Measurements from ENCODE around the gene FMN2.
A peak's percentile ranks its signal among the peaks of the same experiment; 100 is the strongest.

Gene FMN2

DNA sequence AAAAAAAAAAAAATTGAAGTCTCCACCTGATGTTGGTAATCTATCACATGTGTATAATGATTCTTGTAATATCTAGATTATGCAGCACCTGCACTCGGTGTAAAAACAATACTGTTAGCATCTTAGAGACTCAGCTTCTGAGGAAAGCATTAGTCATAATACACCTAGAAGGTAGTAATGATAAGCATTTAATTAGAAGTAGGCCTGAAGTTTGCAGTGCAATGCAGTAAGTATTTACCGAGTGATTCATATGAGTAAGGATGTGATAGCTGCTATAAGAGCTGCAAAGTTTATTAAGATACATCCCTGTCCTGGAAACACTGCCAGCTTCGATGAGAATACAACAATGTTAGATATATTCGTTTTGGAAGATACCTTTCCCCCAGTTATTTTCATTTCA lies 323.8 kb downstream of the FMN2 start:
- H3K18ac ChIP-seq (ENCODE audit: low read length): no peak overlapping the region
- no peaks in the 10 kb centered on the region for H3K27me3 ChIP-seq (ENCODE audit: insufficient read depth, low read length)
- no peaks in the 10 kb centered on the region for H3K4me1 ChIP-seq (ENCODE audit: control insufficient read depth in 1 of 2, insufficient read depth in 2 of 2, low read length in 2 of 2)
- no peak overlapping the region for H2BK5ac ChIP-seq (ENCODE audit: low read depth, low read length, poor library complexity)
- no peak overlapping the region for H3K23ac ChIP-seq (ENCODE audit: low read length)
- H3K4me2 ChIP-seq (ENCODE audit: low read length): no peak overlapping the region
- no peak overlapping the region for H2AK5ac ChIP-seq (ENCODE audit: low read length)
- H4K91ac ChIP-seq (ENCODE audit: low read depth, low read length): no peak overlapping the region
- H2AFZ ChIP-seq (ENCODE audit: insufficient read depth, low read length, poor library complexity): no peak overlapping the region
- no peak overlapping the region for H2BK12ac ChIP-seq (ENCODE audit: low read length)
- H3K4me3 ChIP-seq (ENCODE audit: low read depth, low read length): no peak overlapping the region
- no CpG with 5 or more reads among the region's 4 CpGs for WGBS (ENCODE audit: extremely low coverage, insufficient coverage, insufficient read length)
- H3K79me1 ChIP-seq (ENCODE audit: low read length): no peaks in the 10 kb centered on the region
- no peaks in the 10 kb centered on the region for H3K79me2 ChIP-seq (ENCODE audit: control insufficient read depth, insufficient read depth, low read length, poor library complexity)
- H3K4ac ChIP-seq (ENCODE audit: low read depth, low read length): no peak overlapping the region
- no peak overlapping the region for H3K9ac ChIP-seq (ENCODE audit: low read length)
- no peaks in the 10 kb centered on the region for H3K9me3 ChIP-seq (ENCODE audit: insufficient read depth, low read depth, low read length)
- H4K12ac ChIP-seq (ENCODE audit: low read depth, low read length): no peak overlapping the region
- no peaks in the 10 kb centered on the region for H3K36me3 ChIP-seq (ENCODE audit: control insufficient read depth in 1 of 2, insufficient read depth in 2 of 2, low read length in 2 of 2)
- H2BK120ac ChIP-seq (ENCODE audit: insufficient read depth, low read length, poor library complexity): no peak overlapping the region
- peak in 1 of 2 donors; percentile 8 for DNase-seq
- H3K14ac ChIP-seq (ENCODE audit: low read length): no peak overlapping the region
- H4K8ac ChIP-seq (ENCODE audit: low read depth, low read length): no peak overlapping the region
- H3K27ac ChIP-seq (ENCODE audit: low read depth, low read length): no peak overlapping the region

DNA sequence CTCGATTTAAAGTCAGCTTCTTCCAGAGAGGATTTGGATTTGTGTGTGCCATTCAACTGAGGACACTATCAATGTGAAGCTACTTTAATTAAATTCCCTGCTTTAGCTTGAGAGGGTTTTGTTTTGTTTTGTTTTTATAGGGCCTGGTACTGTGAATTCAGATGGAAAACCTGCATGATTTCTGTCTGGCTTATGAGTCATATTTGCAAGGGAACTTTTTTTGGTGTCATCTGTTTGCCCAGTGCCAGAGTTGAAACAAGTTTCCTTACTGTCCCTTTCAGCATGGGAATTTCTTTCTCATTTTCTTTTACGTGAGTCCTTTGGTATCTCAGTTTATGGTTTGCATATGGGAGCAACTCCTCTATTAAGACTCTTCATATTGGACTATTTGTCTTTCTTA lies 325.6 kb downstream of the FMN2 start:
- Histone ChIP-seq H4K12ac (ENCODE audit: low read depth, low read length) (no peak overlapping the region), H3K79me1 (ENCODE audit: low read length) (no peaks in the 10 kb centered on the region), H3K36me3 (ENCODE audit: control insufficient read depth in 1 of 2, insufficient read depth in 2 of 2, low read length in 2 of 2) (no peaks in the 10 kb centered on the region), H3K27me3 (ENCODE audit: insufficient read depth, low read length) (no peaks in the 10 kb centered on the region), H3K4me3 (ENCODE audit: low read depth, low read length) (no peak overlapping the region), H3K23ac (ENCODE audit: low read length) (no peak overlapping the region), H3K14ac (ENCODE audit: low read length) (no peak overlapping the region), H2BK12ac (ENCODE audit: low read length) (no peak overlapping the region), H3K9me3 (ENCODE audit: insufficient read depth, low read depth, low read length) (peaks cover 2% of the 10 kb centered on the region), H3K9ac (ENCODE audit: low read length) (no peak overlapping the region), H3K18ac (ENCODE audit: low read length) (no peak overlapping the region), H3K4me2 (ENCODE audit: low read length) (no peak overlapping the region), H3K4me1 (ENCODE audit: control insufficient read depth in 1 of 2, insufficient read depth in 2 of 2, low read length in 2 of 2) (no peaks in the 10 kb centered on the region), H2BK5ac (ENCODE audit: low read depth, low read length, poor library complexity) (no peak overlapping the region), H2BK120ac (ENCODE audit: insufficient read depth, low read length, poor library complexity) (no peak overlapping the region), H4K91ac (ENCODE audit: low read depth, low read length) (no peak overlapping the region), H2AK5ac (ENCODE audit: low read length) (no peak overlapping the region), H3K27ac (ENCODE audit: low read depth, low read length) (no peak overlapping the region), H3K4ac (ENCODE audit: low read depth, low read length) (no peak overlapping the region), H3K79me2 (ENCODE audit: control insufficient read depth, insufficient read depth, low read length, poor library complexity) (no peaks in the 10 kb centered on the region), H2AFZ (ENCODE audit: insufficient read depth, low read length, poor library complexity) (no peak overlapping the region), H4K8ac (ENCODE audit: low read depth, low read length) (no peak overlapping the region)
- no CpG with 5 or more reads among the region's 2 CpGs for WGBS (ENCODE audit: extremely low coverage, insufficient coverage, insufficient read length)
- DNase-seq: no peak

DNA sequence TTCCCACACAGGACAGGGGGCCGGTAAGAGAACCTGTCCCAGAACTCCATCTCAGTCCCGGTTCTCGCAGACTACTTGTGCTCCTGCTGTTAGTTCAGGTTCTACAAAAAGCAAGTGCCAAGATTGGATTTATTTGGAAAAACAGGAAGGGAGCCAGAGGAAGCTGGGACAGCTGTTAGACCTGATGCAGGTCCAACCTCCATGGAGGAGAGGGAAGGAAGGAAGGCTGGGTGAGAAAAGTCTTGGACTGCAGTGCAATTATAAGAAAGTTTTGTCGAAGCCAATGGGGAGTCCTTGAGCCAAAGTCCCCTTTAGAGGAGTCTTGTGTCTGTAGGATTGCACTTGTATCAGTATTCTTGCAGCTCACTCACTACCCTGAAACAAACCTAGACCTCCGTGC lies 329.1 kb downstream of the FMN2 start:
- Histone ChIP-seq H3K23ac (ENCODE audit: low read length) (no peak overlapping the region), H3K4ac (ENCODE audit: low read depth, low read length) (no peak overlapping the region), H4K12ac (ENCODE audit: low read depth, low read length) (no peak overlapping the region), H2AFZ (ENCODE audit: insufficient read depth, low read length, poor library complexity) (no peak overlapping the region), H4K8ac (ENCODE audit: low read depth, low read length) (no peak overlapping the region), H2BK5ac (ENCODE audit: low read depth, low read length, poor library complexity) (no peak overlapping the region), H3K9ac (ENCODE audit: low read length) (no peak overlapping the region), H4K91ac (ENCODE audit: low read depth, low read length) (no peak overlapping the region), H2BK120ac (ENCODE audit: insufficient read depth, low read length, poor library complexity) (no peak overlapping the region), H3K14ac (ENCODE audit: low read length) (no peak overlapping the region), H3K79me2 (ENCODE audit: control insufficient read depth, insufficient read depth, low read length, poor library complexity) (no peaks in the 10 kb centered on the region), H3K27me3 (ENCODE audit: insufficient read depth, low read length) (no peaks in the 10 kb centered on the region), H3K36me3 (ENCODE audit: control insufficient read depth in 1 of 2, insufficient read depth in 2 of 2, low read length in 2 of 2) (no peaks in the 10 kb centered on the region), H3K79me1 (ENCODE audit: low read length) (no peaks in the 10 kb centered on the region), H3K27ac (ENCODE audit: low read depth, low read length) (no peak overlapping the region), H3K4me2 (ENCODE audit: low read length) (no peak overlapping the region), H3K9me3 (ENCODE audit: insufficient read depth, low read depth, low read length) (peaks cover 2% of the 10 kb centered on the region), H2AK5ac (ENCODE audit: low read length) (no peak overlapping the region), H3K4me3 (ENCODE audit: low read depth, low read length) (no peak overlapping the region), H2BK12ac (ENCODE audit: low read length) (no peak overlapping the region), H3K4me1 (ENCODE audit: control insufficient read depth in 1 of 2, insufficient read depth in 2 of 2, low read length in 2 of 2) (no peaks in the 10 kb centered on the region), H3K18ac (ENCODE audit: low read length) (no peak overlapping the region)
- no peak for DNase-seq
- WGBS (ENCODE audit: extremely low coverage, insufficient coverage, insufficient read length): no CpG with 5 or more reads among the region's 5 CpGs

DNA sequence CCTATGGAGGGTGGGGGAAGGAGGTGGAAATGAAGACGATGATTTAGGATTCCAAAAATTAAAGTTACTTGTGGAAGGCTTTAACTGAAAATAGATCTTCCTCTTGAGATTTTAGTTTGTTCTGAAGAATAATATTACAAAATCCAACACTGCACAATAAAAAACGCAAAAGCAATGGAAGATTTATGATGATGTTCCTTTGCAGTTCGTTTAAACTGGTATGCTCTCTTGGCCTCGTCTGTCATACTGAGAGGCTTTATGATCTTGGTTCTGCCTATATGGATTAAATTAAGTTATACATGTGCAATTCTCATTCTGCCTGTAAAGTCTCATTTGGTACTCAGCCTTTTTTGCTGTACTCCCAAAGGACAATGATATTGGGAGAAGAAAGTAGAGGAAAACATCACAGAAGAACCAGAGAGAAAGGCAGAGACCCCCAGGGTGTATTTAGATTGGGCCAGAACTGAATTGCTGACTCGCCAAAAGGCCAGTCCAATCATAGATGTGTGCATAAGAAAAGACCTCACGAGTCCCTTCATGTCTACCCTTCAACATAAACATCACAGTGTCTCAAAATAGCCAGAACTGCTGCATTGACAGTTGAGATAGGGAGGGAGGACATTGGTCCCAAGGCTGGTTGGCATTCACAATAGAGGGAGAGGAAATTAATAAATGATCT lies 331.7 kb downstream of the FMN2 start:
- Histone ChIP-seq H4K12ac (ENCODE audit: low read depth, low read length) (no peak overlapping the region), H3K9me3 (ENCODE audit: insufficient read depth, low read depth, low read length) (peaks cover 2% of the 10 kb centered on the region), H3K23ac (ENCODE audit: low read length) (no peak overlapping the region), H3K79me2 (ENCODE audit: control insufficient read depth, insufficient read depth, low read length, poor library complexity) (no peaks in the 10 kb centered on the region), H2BK5ac (ENCODE audit: low read depth, low read length, poor library complexity) (no peak overlapping the region), H3K27me3 (ENCODE audit: insufficient read depth, low read length) (no peaks in the 10 kb centered on the region), H3K9ac (ENCODE audit: low read length) (no peak overlapping the region), H2BK120ac (ENCODE audit: insufficient read depth, low read length, poor library complexity) (no peak overlapping the region), H3K4me1 (ENCODE audit: control insufficient read depth in 1 of 2, insufficient read depth in 2 of 2, low read length in 2 of 2) (no peaks in the 10 kb centered on the region), H3K4ac (ENCODE audit: low read depth, low read length) (no peak overlapping the region), H3K79me1 (ENCODE audit: low read length) (no peaks in the 10 kb centered on the region), H4K8ac (ENCODE audit: low read depth, low read length) (no peak overlapping the region), H3K4me2 (ENCODE audit: low read length) (no peak overlapping the region), H2BK12ac (ENCODE audit: low read length) (no peak overlapping the region), H4K91ac (ENCODE audit: low read depth, low read length) (no peak overlapping the region), H3K4me3 (ENCODE audit: low read depth, low read length) (no peak overlapping the region), H3K36me3 (ENCODE audit: control insufficient read depth in 1 of 2, insufficient read depth in 2 of 2, low read length in 2 of 2) (no peaks in the 10 kb centered on the region), H2AK5ac (ENCODE audit: low read length) (no peak overlapping the region), H3K27ac (ENCODE audit: low read depth, low read length) (no peak overlapping the region), H2AFZ (ENCODE audit: insufficient read depth, low read length, poor library complexity) (no peak overlapping the region), H3K14ac (ENCODE audit: low read length) (no peak overlapping the region), H3K18ac (ENCODE audit: low read length) (no peak overlapping the region)
- no peak for DNase-seq
- 100% methylated on average over 1 of the region's 6 CpGs for WGBS (ENCODE audit: extremely low coverage, insufficient coverage, insufficient read length)

Measured in trophoblast cell (in vitro differentiated cells and primary cell).